ENCODE results near the gene TCF7. TPM values are rescaled to one million over a fixed set of nuclear protein-coding genes. Genes with fewer than 3 reads are reported as not detected.

TCF7 gene
- total RNA-seq, 1 experiment from 2014 or later, result 18.2 TPM

DNA sequence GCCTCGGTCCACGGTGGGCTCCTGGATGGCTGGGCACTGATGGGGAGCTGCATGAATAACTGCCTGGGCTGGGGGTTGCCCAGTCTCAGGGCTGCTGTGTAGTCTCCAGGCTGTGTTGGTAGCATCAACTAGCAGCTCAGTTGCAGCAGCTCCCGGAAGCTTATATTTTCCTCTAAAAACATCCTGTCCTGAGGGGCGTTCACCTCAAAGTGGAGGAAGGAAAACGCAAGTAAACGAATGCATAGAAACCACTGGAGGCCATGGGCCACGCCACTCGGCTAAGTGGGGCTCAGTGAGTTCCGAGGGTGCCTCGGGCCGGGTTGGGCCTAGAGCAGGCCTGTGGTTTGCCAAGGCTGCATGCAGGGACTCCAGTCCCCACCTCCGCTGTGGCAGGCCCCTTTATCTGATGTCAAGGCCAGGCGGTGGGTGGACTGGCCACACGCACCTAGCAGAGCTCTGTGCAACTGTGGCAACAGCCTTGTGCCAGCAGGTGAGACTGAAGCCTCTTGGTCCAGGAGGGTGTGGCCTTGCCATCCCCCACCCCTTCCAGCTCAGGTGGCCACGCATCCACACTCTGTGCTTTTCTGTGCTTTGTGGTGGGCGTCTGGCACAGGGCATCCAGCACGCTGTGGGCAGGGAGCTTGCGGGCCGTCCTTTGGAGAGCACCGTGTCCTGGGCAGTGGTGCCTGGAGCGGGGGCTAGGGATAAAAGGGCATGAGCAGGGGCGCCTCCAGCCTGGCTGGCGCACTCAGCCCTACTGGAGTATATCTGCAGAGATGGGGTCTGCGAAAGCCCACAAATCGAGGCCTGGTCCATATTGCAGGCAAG is 15.1 kb downstream of the TCF7 start:
- H3K27me3 ChIP-seq (ENCODE audit: insufficient read depth, low read length), result no peaks in the 10 kb centered on the region
- no peak overlapping the region for H2BK5ac ChIP-seq (ENCODE audit: insufficient read length, low read length)
- H2AFZ ChIP-seq (ENCODE audit: low read length), result no peak overlapping the region
- no peaks in the 10 kb centered on the region; the same call in 1 of the 2 replicates for H3K79me2 ChIP-seq (ENCODE audit: insufficient read depth, low read length)
- no peak overlapping the region for H4K91ac ChIP-seq (ENCODE audit: insufficient read length, low read depth, low read length)
- no peak overlapping the region for H3K4me3 Mint-ChIP-seq
- H4K5ac ChIP-seq (ENCODE audit: insufficient read length, low read depth, low read length), result no peak overlapping the region
- H2BK120ac ChIP-seq (ENCODE audit: low read depth, low read length, poor library complexity, severe bottlenecking), result no peak overlapping the region
- TF ChIP-seq, protein P1, sequence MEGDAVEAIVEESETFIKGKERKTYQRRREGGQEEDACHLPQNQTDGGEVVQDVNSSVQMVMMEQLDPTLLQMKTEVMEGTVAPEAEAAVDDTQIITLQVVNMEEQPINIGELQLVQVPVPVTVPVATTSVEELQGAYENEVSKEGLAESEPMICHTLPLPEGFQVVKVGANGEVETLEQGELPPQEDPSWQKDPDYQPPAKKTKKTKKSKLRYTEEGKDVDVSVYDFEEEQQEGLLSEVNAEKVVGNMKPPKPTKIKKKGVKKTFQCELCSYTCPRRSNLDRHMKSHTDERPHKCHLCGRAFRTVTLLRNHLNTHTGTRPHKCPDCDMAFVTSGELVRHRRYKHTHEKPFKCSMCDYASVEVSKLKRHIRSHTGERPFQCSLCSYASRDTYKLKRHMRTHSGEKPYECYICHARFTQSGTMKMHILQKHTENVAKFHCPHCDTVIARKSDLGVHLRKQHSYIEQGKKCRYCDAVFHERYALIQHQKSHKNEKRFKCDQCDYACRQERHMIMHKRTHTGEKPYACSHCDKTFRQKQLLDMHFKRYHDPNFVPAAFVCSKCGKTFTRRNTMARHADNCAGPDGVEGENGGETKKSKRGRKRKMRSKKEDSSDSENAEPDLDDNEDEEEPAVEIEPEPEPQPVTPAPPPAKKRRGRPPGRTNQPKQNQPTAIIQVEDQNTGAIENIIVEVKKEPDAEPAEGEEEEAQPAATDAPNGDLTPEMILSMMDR (conservative IDR thresholded peaks at IDR 0.05), result no peak
- no peak overlapping the region for H3K9ac ChIP-seq (ENCODE audit: extremely low read depth, insufficient read length, low read length)
- H3K4ac ChIP-seq (ENCODE audit: low read depth, low read length), result no peak overlapping the region
- no peaks in the 10 kb centered on the region for H3K79me1 ChIP-seq (ENCODE audit: insufficient read depth, low read depth, low read length, poor library complexity, severe bottlenecking)
- H3K14ac ChIP-seq (ENCODE audit: insufficient read depth, low read length), result no peak overlapping the region
- H3K9me3 ChIP-seq (ENCODE audit: control insufficient read depth, low read depth, low read length), result no peaks in the 10 kb centered on the region
- H3K23me2 ChIP-seq (ENCODE audit: insufficient read length, low read depth, low read length, poor library complexity, severe bottlenecking), result no peaks in the 10 kb centered on the region
- peaks cover 3% of the 10 kb centered on the region for H4K20me1 ChIP-seq (ENCODE audit: control insufficient read depth, insufficient read depth, insufficient read length)
- DNase-seq, result no peak
- peaks cover 0 to 3% (median 0%) of the 10 kb centered on the region in 3 experiments; a peak in 3 of 7 replicates for H3K36me3 Mint-ChIP-seq (ENCODE audit: insufficient read depth in 1 of 3, low read depth in 3 of 3)
- H3K27ac Mint-ChIP-seq, result no peak overlapping the region
- no peak overlapping the region for H2BK15ac ChIP-seq (ENCODE audit: low read depth, low read length)
- H3K9me3 Mint-ChIP-seq, result no peaks in the 10 kb centered on the region
- no peak overlapping the region for H2AK5ac ChIP-seq (ENCODE audit: insufficient read length, low read length)
- H3T11ph ChIP-seq (ENCODE audit: low read length), result no peak overlapping the region
- H3K4me1 ChIP-seq (ENCODE audit: insufficient read depth, low read length), result no peaks in the 10 kb centered on the region
- no peak overlapping the region for H3K56ac ChIP-seq (ENCODE audit: insufficient read length, low read depth, low read length)
- H3K4me2 ChIP-seq (ENCODE audit: insufficient read depth, insufficient read length, low read length), result no peak overlapping the region
- no peaks in the 10 kb centered on the region for H3K27me3 Mint-ChIP-seq (ENCODE audit: low read depth)
- H3K27ac ChIP-seq (ENCODE audit: insufficient read length, low read depth, low read length), result no peak overlapping the region
- H3K23ac ChIP-seq (ENCODE audit: insufficient read length, low read depth, low read length), result no peak overlapping the region
- H2BK12ac ChIP-seq (ENCODE audit: insufficient read length, low read depth, low read length), result no peak overlapping the region
- WGBS (ENCODE audit: extremely low coverage, insufficient read length, low lambda C conversion rate), result no CpG with 5 or more reads among the region's 25 CpGs
- H2BK20ac ChIP-seq (ENCODE audit: low read depth, low read length, poor library complexity, severe bottlenecking), result no peak overlapping the region
- peaks cover 0 to 10% of the 10 kb centered on the region in 2 experiments for H3K4me1 Mint-ChIP-seq
- H3K18ac ChIP-seq (ENCODE audit: insufficient read length, low read depth, low read length), result no peak overlapping the region
- no peak overlapping the region for H4K8ac ChIP-seq (replicated peaks; ENCODE audit: insufficient read length, low read depth, low read length)

Measured in H9 (cell line).